DMS79 treated with DMSO at 0.1 percent for 48 hours (cell line): ENCODE measurements around the gene USP19.

ENCODE experiments used
- DNase-seq: peaks from one replicate; lab custom pipeline; 2025; lab: John Stamatoyannopoulos, UW

The USP19 gene

GRCh38 chr3:49132437-49133225 is 12.0 kb upstream of the USP19 start, which contains the start of gene LAMB2:
Gene LAMB2, minus strand, starts transcription at chr3:49133050. Its CDS starts 183 bp downstream, at chr3:49132867.
- peak; percentile 10 for DNase-seq

- no peak for DNase-seq
Observed at GRCh38 chr3:49132073-49132436, 11.4 kb upstream of the USP19 start.

DNA sequence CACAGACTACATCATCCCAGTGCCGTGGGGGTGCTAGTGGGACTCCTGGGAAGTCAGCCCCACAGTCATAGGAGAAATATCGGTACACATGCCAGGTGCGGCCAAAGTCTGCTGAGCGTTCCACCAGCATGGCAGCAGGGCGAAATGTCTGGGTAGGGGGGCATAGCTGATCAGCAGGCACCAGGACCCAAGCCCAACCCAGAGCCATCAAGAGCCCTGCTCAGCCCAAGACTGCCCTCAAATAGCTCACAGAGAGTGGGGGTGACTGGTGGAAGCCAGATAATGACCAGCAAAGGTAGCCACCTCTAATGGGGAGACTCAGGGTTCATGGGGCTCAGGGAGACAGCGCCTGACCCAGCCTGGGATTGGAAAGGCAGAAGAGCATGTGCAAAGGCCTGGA is 11.0 kb upstream of the USP19 start:
- DNase-seq = no peak

DNA sequence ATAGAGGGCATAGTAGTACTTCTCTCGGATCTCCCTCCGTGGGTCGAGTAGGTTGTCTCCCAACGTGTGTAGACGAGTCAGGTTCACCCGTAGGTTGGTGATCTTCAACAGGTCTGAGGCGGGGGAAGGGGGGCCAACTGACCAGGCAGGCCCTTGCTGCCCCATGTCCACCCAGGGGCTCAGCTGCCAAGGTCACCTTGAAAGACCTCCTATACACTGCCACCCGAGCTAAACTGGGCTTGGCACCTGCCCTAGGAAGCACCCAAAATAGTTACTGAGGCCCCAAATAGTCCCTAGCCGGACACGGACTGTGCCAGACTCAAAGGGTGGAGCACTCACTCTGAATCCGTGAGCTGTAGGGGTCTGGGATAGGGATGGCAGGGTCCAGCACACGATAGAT is 10.4 kb upstream of the USP19 start:
- no peak for DNase-seq

- DNase-seq = no peak
Observed at GRCh38 chr3:49124991-49125670, 4.5 kb upstream of the USP19 start.

DNA sequence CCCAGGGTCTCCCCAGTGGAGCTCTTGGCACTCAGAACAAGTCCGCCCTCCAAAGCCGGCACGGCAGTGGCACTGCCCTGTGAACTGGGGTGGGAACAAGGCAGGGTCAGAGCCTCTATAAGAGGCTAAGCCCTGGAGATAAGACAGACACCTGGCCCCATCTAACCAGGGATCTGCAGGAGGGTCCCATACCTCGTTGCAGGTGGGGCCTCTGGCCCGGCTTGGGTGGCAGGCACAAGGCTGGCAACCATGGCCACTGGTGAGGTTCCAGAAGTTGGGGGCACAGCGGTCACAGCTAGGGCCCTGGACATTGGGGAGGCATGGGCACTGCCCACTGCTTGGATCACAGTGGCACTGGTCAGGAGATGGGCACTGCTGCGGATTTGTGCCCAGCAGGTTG is 3.6 kb upstream of the USP19 start:
- no peak for DNase-seq

DNA sequence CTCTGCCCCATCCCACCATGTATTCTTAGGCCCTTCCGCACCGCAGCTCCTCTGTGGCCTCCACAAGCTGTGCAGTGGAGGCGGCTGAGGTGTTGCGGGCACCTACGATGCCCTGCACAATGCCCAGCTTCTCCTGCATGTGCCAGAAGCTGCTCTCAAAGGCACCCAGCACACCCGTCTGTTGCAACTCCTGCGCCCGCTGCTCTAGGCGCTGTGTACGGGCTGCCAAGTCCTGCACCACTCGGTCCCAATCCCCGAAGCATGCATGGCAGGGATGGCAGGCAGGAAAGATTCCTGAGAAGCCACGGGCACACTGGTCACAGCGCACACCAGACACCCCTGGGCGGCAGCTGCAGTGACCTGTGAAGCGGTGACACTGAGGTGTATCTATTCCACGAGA is 3.1 kb upstream of the USP19 start:
- no peak for DNase-seq

DNA sequence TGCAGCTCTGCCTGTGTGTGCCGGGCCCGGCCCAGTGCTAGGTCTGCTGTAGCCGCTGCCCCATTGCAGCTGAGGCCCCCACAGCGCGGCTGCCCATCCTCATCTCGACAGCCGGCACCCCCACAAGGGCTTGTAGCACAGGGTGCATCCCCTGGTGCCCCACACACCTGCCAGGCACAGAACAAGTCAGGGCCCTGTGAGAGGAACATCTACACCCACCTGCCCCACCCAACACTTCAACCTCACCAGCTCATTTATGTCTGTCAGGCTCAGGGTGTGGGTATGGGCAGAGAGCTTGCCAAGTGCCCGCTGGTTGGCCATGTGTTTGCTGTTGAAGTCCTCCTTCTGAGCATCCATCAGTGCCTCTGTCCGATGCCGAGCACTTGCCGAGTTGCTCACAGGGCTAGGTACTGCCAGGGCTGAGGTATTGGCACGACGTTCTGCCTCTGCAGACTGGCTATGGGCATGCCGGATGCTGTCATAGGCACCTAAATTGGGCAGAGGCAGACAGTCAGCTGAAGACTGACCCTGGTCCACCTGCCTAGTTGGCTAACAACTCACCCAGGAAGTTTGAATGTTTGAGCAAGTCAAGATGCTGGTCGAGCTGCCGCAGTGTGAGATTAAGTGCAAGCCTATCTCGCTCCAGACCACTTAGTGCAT is 2.4 kb upstream of the USP19 start:
- DNase-seq = no peak

DNA sequence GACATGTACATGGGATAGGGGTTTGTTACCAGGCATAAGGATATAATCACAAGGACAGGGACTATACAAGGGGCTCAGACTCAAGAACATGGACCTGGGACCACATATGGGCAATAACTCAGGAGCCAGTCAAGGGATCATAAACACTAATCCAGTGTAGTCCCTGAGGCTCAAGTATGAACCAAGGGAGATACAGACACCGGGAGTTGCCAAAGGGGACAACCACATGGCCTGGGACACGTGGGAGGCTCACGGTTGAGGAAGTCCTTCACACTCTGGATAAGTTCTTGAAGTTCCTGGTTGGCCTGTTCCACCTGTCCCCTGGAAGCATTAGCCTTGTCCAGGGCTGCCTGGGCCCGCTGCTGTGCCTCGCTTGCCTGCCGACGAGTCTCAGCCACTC is 1.8 kb upstream of the USP19 start:
- no peak for DNase-seq

GRCh38 chr3:49122022-49122421 is 1.4 kb upstream of the USP19 start:
- no peak for DNase-seq

DNA sequence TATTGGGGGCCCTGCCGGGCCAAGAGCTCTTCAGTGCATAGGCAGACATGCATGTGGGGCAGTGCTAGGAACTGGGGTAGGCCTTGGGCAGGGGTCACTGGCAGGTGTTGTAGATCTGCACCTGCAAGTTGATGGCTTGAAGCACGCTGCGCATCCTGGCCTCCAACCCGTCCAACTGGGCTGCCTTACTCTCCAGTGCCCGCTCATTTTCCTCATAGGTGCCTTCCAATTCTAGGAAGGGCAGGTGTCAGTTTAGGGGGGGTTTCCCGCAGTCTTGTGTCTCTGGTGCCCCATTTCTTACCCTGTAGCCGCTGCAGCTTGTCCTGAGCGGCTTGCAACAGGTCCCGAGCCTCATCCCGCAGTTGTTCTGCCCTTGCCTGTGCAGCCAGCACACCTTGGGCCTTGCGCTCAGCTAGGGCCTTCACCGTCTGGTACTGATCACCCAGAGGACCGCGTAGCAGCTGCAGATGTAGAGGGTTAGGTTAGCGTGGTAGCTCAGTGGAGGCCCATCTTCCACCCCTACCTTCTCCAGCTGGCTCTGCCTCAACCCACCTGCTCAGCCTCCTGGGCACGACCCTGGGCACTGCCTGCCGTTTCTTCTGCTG is 611 bp upstream of the USP19 start:
- no peak for DNase-seq

- DNase-seq = no peak
Observed at GRCh38 chr3:49120096-49120437, 556 bp downstream of the USP19 start.

DNA sequence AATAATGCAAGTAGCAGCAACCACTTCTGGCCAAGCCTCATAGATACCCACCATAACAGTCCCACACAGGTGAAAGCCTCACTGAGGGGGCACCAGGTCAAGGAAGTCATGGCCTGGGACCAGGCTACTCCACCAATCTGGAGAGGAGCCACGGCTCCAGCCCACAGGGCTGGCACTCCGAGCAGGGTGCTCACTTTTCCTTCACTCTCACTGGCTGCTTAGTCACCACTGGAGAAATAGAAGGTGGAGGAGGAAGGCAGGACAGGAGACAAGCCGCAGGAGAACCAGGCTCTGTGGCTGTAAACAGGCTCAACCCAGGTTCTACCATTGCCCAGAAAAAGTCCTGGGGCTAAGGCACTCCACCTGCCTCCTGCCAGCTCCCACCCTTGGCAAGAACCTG is 1.2 kb downstream of the USP19 start:
- DNase-seq = no peak

DNA sequence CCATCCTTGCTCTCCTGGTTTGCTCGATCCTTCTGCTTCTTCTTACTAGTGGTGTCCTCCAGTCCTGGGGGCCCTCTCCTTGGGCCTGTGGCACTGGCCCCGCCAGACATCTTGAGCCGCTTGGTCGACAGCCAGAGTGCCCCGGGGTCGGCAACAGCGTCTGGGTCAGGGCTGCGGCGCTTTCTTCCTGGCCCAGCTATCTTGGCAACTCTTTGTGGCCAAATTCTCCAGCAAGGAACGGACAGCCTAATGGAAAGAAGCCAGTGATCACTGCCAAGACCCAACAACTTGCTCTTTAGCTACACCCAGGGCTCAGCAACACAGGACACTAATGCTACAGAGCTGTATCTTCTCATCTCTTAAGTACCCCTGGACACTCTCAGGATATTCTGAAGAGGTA is 1.6 kb downstream of the USP19 start:
- DNase-seq = no peak

DNA sequence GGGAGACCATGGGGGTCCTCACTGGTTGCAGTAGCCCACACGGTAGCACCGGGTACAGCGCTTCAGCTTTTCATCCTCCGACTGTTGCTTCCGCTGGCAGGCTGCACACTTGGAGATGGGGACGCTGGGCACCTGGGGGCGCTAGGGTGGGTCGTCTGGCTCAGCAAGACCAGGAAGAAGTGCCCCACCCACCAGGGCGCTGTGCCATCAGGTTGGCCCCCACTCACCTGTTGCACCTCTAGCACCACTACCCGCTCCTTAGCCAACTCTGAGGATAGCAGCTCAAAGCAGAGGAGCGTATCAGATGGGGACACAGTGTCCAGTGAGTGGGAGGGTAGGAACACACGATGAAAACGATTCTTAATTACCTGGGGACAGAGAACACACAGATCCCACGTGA is 8.4 kb downstream of the USP19 start:
- DNase-seq = no peak

GRCh38 chr3:49111347-49111746 is 9.3 kb downstream of the USP19 start:
- DNase-seq = no peak

- no peak for DNase-seq
Observed at GRCh38 chr3:49110780-49111179, 9.8 kb downstream of the USP19 start.

DNA sequence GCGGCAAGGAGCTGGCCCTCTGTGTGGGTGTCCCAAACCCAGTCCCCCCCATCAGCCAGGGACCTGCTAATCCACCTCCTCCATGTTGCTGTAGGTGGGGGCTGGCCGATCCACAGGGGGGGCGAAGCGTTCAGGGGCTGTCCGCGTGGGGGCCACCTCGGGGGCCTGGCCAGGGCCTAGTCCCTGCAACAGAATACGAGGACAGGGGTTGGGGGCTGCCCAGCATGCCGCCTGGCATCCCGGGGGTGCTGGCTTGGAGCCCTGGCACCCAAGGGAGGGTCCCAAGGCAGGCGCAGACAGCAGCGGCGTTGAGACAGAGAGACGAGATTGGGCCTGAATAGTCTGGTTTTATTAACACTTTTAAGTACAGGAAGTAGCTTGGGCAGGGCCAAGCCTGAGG is 12.3 kb downstream of the USP19 start:
- DNase-seq = no peak

DNA sequence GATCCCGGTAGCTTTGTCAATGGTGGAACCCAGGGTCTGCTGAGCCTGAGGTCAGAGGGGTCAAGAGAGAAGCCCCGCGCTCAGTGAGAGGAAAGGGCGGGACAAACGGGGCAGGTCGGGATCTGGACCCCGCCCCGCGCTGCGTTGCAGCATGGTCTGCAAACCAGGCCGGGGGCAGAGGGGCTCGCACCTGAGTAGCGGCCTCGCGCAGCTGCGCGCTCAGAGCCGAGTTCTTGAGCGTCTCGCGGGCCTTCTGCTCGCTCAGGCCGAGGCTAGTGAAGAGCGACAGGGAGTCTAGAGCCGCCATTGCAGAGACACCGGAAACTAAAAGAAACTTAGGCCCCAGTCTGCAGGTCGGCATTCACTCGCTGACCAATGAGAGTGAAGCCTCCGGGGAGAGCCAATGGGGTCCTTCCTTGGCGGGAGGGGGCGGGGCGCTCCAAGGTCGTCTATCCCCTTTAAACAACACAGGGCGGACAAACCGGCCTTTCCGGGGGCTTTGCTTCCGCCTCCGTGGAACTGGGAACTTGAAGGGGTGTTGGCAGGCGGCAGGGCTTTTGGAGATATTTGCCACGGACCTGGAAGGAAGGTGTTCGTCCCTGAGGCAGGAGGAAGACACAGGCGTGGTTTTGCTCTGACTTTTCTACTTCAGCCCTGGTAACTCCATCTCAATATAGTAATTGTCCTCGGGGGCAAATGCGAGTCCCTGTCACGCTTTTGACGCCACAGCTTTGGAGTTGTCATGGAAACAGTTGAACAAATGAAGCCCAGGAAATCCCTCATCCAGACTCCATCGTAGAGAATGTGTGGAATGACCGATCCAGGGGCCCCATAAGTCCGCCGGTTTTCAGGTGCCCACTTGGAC is 16.0 kb downstream of the USP19 start, which contains the start of gene QARS1:
TSS of gene QARS1 (minus strand) at position 331 of the 865 bp plus-strand sequence. CDS start at position 307, 24 bp downstream.
- peak; percentile 55 for DNase-seq

DNA sequence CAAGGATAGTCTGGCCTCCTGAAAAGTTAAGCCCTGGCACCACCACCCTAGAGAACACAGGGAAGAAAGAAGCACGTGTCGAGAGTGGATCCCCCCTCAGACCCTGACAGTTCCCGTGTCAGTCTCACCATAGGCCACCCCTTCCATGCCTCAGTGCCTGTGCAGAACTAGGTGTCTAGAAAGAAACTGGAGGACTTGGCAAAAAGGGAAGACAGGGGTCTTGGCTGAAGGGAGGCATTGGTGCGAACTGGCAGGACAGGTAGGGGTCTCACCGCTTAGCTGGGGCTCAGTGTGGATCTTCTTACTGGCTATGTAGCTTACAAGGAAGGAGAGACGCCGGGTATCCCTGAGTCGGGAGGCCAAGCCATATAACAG is 16.6 kb downstream of the USP19 start:
- no peak for DNase-seq

GRCh38 chr3:49100046-49100615 is 20.5 kb downstream of the USP19 start:
- no peak for DNase-seq
